HL-60 (cell line): Measurements from ENCODE around the gene CD14.

Experiments
- DNase-seq, 2 experiments: peaks; one replicate each; pipeline ENCODE4 v3.0.0-alpha.2; 2010 to 2020; ENCODE audit warnings: low read depth in 1 of 2, low spot score in 1 of 2
- H3K27ac ChIP-seq: fragments of 250-450 bp; sonication (Bioruptor Pico); replicated peaks from 2 replicates; pipeline ENCODE4 v1.5.1; 2020; ENCODE audit warnings: mild to moderate bottlenecking, moderate library complexity
- H3K27me3 ChIP-seq: fragments of 250-450 bp; sonication (Bioruptor Pico); 2 replicates; pipeline ENCODE4 v1.5.1; 2021; ENCODE audit warnings: mild to moderate bottlenecking, moderate library complexity; ENCODE audit not compliant: insufficient read depth, poor library complexity, severe bottlenecking
- H3K4me3 ChIP-seq: replicated peaks from 2 replicates; pipeline ENCODE4 v1.5.1; 2011; ENCODE audit warnings: mild to moderate bottlenecking, control low read depth, low read length; ENCODE audit not compliant: insufficient read depth
- CTCF ChIP-seq: IDR thresholded peaks from one replicate; pipeline ENCODE4 v1.5.1; 2011; ENCODE audit warnings: low read length, control low read depth, inconsistent platforms; ENCODE audit not compliant: insufficient read depth
- GABPA ChIP-seq: IDR thresholded peaks from 2 replicates; pipeline ENCODE4 v1.6.1; 2012; ENCODE audit warnings: low read depth
- POLR2AphosphoS5 ChIP-seq: IDR thresholded peaks from 2 replicates; pipeline ENCODE4 v1.6.1; 2012; ENCODE audit warnings: low read depth
- REST ChIP-seq: IDR thresholded peaks from 2 replicates; pipeline ENCODE4 v1.6.1; 2012; ENCODE audit warnings: low read depth; ENCODE audit not compliant: insufficient replicate concordance
- SPI1 ChIP-seq: IDR thresholded peaks from 2 replicates; pipeline ENCODE4 v1.6.1; 2012; ENCODE audit warnings: low read depth, mild to moderate bottlenecking, borderline replicate concordance
- long read RNA-seq: library from polyadenylated mRNA; unstranded; transcript quantifications from one replicate; pipeline ENCODE4 v2.0.0, GENCODE V29; 2020

Gene CD14
- long read RNA-seq, result 0 reads

GRCh38 chr5:140633021-140633471, at the start of gene CD14:
TSS of gene CD14 (minus strand) at chr5:140633175. CDS start at chr5:140633071, 104 bp downstream.
- peak; percentile 33 to 49 for DNase-seq
- TF ChIP-seq REST, result no peak
- TF ChIP-seq CTCF, result no peak
- TF ChIP-seq SPI1, result no peak; the same call in 1 of the 2 replicates
- no peak for TF ChIP-seq GABPA
- no peak for TF ChIP-seq POLR2AphosphoS5
- Histone ChIP-seq H3K27me3 (no peaks in the 10 kb centered on the region), H3K4me3 (peak within 1 kb of the TSS; percentile 32), H3K27ac (peak within 1 kb of the TSS; percentile 22)

- TF ChIP-seq POLR2AphosphoS5, result no peak
- no peak for TF ChIP-seq REST
- no peak for TF ChIP-seq GABPA
- TF ChIP-seq SPI1, result no peak
- no peak for TF ChIP-seq CTCF
- no peak for DNase-seq
- Histone ChIP-seq H3K4me3 (no peak overlapping the region), H3K27me3 (no peaks in the 10 kb centered on the region), H3K27ac (no peak overlapping the region)
Measured at GRCh38 chr5:140678993-140679392, 46.0 kb upstream of the CD14 start.

- TF ChIP-seq CTCF (no peak), SPI1 (no peak), POLR2AphosphoS5 (no peak), REST (no peak), GABPA (no peak)
- no peak for DNase-seq
Measured at GRCh38 chr5:140677947-140678346, 45.0 kb upstream of the CD14 start.

More at GRCh38 chr5:140677947-140678346, 45.0 kb upstream of the CD14 start:
- no peak overlapping the region for H3K27ac ChIP-seq
- H3K27me3 ChIP-seq, result no peaks in the 10 kb centered on the region
- H3K4me3 ChIP-seq, result no peak overlapping the region
